ENCODE results near the gene CHN2.

DNA sequence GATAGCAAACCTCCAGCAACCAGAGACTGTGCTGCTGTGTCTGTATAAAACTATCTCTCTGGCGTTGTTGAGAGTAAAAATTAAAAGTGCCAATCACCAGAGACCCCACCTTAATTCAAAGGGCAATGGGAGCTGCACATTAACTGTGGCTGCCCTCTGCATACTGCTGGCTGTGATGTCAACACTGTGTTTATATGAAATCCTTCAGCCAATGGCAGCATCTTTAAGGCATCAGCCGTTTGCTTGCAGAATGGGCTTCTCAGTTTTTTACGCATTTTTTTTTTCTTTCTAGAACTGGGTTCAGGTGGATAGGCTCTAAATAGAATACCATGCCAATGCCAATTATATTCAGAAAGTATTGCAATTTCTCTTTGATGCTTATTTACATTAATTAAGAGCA lies 47.7 kb downstream of the CHN2 start:
- TF ChIP-seq, protein P1, sequence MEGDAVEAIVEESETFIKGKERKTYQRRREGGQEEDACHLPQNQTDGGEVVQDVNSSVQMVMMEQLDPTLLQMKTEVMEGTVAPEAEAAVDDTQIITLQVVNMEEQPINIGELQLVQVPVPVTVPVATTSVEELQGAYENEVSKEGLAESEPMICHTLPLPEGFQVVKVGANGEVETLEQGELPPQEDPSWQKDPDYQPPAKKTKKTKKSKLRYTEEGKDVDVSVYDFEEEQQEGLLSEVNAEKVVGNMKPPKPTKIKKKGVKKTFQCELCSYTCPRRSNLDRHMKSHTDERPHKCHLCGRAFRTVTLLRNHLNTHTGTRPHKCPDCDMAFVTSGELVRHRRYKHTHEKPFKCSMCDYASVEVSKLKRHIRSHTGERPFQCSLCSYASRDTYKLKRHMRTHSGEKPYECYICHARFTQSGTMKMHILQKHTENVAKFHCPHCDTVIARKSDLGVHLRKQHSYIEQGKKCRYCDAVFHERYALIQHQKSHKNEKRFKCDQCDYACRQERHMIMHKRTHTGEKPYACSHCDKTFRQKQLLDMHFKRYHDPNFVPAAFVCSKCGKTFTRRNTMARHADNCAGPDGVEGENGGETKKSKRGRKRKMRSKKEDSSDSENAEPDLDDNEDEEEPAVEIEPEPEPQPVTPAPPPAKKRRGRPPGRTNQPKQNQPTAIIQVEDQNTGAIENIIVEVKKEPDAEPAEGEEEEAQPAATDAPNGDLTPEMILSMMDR (IDR thresholded peaks at IDR 0.05 in 2 of 3, conservative IDR thresholded peaks at IDR 0.05 in 1 of 3; ENCODE audit: borderline replicate concordance in 1 of 3, insufficient read depth in 1 of 3, low read depth in 2 of 3, low read length in 2 of 3), result no peak
- TF ChIP-seq POLR2A (IDR thresholded peaks at IDR 0.05; ENCODE audit: borderline replicate concordance, extremely low read depth, insufficient read depth, insufficient read length) (no peak), SP1 (IDR thresholded peaks at IDR 0.05; ENCODE audit: low read depth) (no peak), EZH2 (IDR thresholded peaks at IDR 0.05) (no peak), POLR2AphosphoS5 (IDR thresholded peaks at IDR 0.05; ENCODE audit: low read depth, low read length) (no peak), RAD21 (IDR thresholded peaks at IDR 0.05; ENCODE audit: low read depth) (no peak), YY1 (IDR thresholded peaks at IDR 0.05; ENCODE audit: extremely low read depth, insufficient replicate concordance, low read depth, low read length) (no peak), EZH2phosphoT487 (IDR thresholded peaks at IDR 0.05; ENCODE audit: borderline replicate concordance) (no peak)
- TF ChIP-seq, protein P2, sequence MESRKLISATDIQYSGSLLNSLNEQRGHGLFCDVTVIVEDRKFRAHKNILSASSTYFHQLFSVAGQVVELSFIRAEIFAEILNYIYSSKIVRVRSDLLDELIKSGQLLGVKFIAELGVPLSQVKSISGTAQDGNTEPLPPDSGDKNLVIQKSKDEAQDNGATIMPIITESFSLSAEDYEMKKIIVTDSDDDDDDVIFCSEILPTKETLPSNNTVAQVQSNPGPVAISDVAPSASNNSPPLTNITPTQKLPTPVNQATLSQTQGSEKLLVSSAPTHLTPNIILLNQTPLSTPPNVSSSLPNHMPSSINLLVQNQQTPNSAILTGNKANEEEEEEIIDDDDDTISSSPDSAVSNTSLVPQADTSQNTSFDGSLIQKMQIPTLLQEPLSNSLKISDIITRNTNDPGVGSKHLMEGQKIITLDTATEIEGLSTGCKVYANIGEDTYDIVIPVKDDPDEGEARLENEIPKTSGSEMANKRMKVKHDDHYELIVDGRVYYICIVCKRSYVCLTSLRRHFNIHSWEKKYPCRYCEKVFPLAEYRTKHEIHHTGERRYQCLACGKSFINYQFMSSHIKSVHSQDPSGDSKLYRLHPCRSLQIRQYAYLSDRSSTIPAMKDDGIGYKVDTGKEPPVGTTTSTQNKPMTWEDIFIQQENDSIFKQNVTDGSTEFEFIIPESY (IDR thresholded peaks at IDR 0.05; ENCODE audit: extremely low read depth, insufficient replicate concordance, low read length), result no peak
- TF ChIP-seq, protein P3, sequence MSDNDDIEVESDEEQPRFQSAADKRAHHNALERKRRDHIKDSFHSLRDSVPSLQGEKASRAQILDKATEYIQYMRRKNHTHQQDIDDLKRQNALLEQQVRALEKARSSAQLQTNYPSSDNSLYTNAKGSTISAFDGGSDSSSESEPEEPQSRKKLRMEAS (IDR thresholded peaks at IDR 0.05), result no peak

Data from HCT116 (cell line).